DMS79 treated with DMSO at 0.1 percent for 48 hours (cell line): ENCODE measurements around the gene COX6A2.
"Not testable (repeated sequence)": the region's sequence is repeated elsewhere in the genome, so short reads cannot be mapped to it uniquely, and the experiment has no call there.

ENCODE experiments used
- DNase-seq: peaks from one replicate; lab custom pipeline; 2025; lab: John Stamatoyannopoulos, UW

COX6A2 gene

DNA sequence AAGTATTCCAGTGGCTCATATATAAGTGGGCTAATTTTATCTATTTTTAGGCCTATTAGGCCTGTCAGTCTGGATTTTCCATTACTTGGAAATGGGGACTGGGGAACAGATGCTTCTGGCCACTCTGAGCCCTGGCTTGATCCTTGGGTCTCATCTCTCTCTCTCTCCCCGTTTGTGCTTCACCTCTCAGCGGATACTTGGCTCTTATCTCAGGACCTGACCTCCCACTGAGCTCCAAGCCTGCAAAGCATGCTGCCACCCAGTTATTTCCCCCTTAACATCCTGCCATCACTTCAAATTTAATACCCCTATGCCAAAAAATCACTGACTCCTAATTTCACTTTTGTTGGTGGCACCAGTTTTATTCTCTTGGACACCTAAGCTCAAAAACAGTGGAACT, 10.3 kb upstream of the COX6A2 start:
- no peak for DNase-seq

DNA sequence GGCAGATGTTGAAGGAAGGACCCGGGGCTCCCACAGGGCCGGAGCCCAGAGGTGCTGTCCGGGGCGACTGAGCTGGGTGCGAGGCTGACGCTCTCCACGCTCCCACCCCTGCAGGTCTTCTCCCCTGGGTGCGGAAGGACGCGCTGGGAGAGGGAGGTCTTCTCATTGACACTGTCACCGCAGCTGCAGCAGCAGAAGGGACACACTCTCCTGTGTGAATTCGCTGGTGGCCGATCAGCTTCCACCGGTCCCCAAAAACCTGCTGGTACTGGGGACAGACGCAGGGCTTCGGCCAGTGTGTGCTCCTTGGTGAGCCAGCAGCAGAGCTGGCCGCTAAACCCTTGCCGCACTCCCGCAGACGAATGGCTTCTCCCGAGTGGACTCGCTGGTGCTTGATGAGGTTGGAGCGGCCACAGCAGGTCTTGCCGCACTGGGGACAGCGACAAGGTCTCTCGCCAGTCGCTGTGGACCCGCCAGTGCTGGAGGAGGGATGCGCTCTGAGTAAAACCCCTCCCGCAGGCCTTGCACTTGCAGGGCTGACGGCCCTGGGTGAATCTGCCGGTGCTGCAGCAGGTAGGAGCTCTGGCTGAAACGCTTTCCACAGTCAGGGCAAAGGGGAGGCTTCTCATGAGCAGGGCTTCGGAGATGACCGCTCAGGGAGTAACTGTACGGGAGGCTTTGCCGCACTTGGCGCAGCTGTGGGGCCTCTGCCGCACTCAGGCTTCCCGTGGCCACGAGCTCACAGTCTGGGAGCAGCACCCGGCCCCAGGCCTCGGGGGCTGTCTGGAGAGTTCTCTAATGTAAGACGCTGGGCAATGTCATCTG, 8.3 kb upstream of the COX6A2 start:
- no peak for DNase-seq

DNA sequence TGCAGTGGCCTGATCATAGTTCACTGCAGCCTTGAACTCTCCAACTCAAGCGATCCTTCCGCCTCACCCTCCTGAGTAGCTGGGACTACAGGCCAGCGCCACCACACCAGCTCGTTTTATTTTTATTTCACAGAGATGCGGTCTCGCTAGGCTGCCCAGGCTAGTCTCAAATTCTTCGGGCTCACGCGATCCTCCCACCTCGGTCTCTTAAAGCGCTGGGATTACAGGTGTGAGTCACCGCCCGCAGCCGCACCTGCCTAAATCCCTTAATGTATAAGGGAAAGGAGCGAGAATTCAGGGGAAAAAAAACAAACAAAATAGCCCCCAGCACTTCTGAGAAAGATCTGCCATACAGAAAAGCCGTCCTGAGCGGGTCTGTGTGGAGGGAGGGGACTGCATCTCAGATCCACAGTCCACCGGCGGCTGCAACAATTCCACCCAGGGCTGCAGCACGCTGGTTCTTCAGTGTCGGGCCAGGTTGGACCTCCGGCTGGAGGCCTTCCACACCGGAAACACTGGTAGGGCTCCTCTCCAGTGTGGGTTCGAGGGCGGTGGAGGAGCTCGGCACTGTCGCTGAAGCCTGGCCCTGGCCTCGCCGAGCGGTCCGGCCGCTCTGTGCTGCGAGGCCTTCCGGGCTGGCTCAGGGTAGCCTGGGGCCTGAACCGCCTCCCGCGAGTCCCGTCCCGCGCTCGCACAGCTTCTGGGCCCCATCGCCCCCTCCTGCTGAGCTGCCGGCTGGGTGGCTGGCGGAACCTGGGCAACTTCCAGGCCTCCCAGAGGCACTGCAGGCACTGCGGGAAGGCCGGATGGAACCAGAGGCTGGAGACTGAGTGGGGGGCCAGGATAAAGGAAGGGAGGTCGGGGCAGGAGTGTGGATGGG, 7.4 kb upstream of the COX6A2 start:
- DNase-seq = no peak

DNA sequence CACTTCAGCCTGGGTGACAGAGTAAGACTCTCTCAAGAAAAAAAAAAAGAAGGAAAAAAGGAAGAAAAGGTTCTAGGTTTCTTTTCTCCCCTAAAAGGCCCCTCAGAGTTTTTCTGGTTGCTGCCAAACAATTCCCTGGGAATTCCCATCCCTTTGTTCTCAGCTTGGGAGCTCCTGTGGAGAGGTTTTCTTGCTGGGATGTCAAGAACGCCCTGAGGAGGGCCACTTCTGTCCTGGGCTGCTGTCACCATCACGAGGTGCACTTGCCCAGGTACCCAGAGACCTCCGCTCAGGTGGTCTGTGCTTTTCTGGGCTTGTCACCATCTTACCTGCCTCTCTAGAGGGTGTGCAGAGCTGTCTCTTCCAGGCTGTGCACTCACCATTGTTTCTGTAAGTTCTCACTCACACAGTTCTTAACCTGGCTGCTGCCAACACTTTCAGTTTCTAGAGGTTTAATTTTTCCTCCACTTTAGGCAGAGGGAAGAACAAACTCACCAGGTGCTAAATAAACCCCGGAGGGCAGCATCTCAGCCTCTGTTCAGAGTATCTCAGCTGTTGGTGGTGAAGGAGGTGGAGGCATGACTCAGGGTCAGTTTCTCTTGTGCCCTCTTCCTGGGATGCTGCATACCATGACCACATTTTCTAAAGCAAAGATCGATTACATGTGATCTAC, 2.4 kb upstream of the COX6A2 start:
- no peak for DNase-seq

DNA sequence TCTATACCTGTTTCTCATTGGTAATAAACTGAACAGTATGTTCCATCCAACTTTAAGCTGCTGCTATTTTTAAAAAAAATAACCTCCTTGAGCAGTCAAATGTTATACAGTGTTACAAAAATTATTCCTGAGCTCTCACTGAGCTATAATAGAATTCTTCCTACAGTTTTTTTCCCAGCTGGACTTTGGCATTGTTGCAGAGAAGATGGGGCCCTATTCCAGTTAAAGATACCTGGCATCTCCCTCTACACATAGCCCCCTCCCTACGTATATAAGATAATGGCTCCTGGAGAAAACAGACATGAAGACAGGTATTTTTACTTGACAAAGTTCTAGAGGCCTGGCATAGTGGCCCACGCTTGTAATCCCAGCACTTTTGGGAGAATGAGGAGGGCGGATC, 1.6 kb upstream of the COX6A2 start:
- no peak for DNase-seq

DNA sequence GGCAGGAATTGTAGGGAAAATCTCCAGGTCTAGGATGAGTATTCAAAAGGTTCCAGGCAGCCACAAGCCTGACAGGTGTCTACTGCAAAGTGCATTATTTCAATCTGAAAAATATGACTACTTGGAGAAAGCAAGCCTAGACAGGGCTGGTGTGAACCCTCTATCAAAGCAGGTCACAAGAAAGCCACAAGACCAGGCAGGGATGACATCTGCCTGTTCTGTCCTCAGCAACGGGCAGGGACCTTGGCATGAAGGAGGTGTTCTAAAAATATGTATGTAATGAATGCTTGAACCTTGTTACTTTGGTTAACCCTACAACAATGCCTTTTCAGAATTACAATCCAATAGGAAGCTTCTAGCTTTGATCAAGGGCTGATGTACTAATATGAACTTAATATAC, 1.2 kb upstream of the COX6A2 start:
- no peak for DNase-seq

DNA sequence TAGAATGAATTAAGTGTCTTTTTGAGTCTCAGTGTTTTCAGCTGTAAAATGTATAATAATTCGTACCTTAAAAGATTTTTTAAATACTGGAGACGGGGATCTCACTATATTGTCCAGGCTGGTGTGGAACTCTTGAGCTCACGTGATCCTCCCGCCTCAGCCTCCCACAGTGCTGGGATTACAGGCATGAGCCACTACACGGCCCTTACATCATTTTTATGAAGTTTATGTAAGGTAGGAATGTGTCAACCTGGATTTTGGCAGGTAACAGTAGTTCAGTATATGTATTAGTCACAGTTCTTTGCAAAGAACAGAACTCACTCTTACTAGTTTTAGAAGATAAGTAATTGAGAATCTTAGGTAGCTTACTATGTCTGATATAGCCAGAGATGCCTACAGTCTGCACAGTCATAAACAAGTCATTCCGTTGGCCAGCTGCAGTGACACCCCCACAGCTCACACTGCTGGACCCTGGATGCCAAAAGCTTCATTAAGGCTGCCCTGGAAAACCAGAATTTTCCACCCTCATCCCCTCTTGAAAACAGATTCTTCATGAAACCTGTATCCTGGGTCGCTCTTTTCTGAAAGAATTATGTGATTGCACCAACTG, 583 bp upstream of the COX6A2 start:
- no peak for DNase-seq

DNA sequence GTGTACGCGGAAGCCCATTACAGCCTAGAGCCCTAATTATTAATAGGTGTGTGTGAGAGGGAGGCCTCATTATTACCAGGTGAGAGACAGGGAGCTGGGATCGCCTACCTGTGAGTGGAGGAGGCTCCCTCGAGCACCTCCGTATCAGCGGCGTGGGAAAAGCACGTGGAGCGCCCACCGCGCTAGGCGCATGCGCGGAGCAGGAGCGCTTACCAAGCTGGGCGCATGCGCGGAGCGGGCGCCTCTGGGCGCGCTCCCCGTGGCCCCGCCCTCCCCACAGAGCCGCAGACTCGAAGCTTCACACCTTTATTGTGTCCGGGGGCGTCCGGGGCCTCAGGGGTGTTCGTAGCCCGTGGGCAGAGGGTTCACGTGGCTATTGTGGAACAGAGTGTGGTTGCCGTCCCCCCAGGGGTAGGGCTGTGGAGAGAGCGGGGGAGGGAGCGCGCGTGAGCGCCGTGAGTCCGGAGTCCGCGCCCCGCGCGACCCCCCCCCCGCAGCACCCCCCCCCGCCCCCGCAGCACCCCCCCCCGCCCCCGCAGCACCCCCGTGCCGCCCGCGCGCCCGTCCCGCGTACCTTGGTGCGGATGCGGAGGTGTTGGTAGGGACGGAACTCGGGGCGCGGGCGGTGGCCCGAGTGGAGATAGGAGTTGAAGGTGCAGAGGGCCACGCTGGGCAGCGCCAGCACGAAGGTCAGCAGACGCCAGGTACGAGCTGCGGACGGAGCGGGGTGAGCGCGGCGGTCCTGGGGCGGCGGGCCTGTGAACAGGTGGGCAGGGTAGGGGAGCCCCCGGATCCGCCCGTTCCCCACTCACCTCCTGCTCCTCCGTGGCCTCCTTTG, 500 bp downstream of the COX6A2 start:
- no peak for DNase-seq

DNA sequence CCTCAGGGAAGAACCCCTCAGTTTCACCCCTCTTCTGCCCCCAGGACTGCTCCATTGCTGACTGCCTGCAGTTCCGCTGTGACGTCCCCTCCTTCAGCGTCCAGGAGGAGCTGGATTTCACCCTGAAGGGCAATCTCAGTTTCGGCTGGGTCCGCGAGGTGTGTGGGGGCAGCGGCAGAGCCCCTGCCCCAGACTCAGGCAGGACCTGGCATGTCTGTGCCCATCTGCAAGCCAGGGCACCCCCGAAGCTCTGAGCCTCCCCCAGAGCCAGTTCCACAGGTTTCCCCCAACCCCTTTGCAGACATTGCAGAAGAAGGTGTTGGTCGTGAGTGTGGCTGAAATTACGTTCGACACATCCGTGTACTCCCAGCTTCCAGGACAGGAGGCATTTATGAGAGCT, 4.4 kb downstream of the COX6A2 start:
- no peak for DNase-seq

DNA sequence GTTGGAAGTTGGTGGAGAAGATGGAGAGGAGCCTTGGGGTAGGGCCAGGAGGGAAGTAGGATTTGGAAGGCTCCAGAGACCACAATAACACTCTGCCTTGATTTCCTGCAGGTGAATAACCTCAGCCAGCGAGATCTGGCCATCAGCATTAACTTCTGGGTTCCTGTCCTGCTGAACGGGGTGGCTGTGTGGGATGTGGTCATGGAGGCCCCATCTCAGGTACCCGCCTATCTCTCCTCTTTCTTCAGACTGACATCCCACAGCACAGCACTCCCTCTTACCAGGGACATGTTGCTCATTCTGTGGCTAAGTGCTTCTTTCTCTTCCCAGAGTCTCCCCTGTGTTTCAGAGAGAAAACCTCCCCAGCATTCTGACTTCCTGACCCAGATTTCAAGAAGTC, 4.9 kb downstream of the COX6A2 start:
- DNase-seq = no peak

DNA sequence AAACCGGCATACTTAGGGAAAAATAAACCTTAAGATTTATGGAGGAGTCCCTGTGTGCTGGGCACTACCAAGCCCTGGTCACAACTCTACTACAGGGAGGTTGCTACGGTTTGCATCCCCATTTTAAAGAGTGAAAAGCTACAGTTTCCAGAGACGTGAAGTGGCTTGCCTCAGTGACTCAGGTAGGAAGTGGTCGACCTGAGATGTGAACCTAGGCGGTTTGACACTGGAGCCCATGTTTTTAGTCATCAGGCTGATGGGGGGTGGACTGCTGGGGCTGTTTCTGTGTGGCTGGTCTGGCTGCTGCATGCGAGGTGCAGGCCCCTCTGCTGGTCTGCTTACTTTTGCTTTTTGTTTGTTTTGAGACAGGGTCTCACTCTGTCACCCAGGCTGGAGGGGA, 6.6 kb downstream of the COX6A2 start:
- no peak for DNase-seq

DNA sequence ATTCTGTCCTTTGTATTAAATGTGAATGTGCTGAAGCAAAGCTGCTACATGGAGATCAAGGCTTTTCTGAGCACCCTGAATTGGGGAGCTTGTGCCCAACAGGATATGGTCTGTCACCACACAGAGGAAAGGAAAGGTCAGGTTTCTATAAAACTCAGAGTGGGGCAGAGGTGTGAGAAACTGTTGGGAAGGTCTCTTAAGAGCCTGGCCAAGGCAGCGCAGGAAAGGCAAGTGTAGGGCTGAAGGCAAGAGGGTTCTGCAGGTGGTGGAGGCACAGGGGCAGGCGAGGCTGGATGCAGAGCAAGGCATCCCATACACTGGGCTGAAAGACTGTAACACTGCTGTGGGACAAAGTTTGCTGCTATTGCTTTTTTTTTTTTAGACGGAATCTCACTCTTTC, 8.1 kb downstream of the COX6A2 start:
- no peak for DNase-seq

DNA sequence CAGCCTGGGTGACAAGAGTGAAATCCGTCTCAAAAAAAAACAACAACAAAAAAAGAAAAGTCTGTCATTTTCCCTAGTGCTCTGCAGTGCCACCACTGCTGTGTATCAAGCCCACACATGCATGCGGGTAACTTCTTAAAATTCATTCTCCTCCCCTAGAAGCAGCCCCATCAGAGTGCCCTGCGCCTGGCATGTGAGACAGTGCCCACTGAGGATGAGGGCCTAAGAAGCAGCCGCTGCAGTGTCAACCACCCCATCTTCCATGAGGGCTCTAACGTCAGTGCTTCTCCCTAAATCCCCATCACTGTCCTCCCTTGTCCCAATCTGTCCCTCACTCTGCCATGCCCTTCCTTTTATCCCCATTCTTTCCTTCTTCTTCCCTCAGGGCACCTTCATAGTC, 10.2 kb downstream of the COX6A2 start:
- no peak for DNase-seq

DNA sequence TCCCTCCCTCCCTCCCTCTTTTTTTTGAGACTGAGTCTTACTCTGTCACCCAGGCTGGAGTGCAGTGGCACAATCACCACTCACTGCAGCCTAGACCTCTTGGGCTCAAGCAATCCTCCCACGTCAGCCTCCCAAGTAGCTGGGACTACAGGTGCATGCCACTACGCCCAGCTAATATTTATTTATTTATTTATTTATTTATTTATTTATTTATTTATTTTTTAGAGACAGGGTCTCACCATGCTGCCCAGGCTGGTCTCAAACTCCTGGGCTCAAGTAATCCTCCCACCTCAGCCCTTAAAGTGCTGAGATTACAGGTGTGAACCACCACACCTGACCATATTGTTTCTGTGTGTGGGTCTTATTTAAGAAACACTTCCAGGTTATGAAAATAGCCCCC, 11.1 kb downstream of the COX6A2 start:
- not testable (repeated sequence) for DNase-seq

DNA sequence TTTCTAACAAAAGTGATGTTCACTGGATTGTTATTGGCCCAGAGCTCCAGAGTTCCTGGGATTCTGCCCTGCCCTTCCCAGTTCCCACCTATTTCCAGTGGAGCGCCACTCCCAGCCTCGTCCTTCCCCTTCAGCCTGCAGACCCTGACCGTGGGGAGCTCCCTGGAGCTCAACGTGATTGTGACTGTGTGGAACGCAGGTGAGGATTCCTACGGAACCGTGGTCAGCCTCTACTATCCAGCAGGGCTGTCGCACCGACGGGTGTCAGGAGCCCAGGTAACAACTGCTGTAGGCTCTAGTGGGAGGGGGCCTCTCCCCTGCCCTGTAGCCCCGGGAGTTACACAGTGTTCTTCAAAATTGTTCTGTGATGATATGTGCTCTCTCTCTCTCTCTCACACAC, 11.8 kb downstream of the COX6A2 start:
- DNase-seq = no peak

DNA sequence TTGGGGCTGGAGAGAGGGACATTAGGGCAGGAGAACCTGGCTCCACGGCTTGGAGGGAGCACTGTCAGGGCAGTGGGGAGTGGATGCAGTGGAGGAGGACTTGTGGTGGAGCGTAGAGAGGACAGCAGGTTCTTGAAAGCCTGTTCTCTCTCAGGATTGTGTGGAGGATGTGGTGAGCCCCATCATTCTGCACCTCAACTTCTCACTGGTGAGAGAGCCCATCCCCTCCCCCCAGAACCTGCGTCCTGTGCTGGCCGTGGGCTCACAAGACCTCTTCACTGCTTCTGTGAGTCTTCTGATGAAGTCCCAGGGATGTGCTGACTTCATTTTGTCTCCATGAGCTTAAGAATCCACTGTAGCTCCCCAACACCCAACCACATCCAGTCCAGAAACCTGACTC, 13.5 kb downstream of the COX6A2 start:
- DNase-seq = no peak

DNA sequence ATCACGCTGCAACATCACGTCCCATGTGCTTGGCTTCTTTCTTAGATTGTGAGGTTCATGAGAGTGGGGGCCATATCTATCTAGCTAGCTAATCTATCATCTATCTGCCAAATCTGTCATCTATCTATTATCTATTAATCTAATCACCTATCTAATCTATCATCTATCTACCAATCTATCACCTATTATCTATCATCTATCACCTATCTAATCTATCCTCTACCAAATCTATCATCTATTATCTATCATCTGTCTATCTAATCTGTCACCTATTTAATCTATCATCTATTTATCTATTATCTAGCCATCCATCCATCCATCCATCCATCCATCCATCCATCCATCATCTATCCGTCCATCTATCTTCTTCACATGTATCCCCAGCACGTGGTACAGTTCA, 14.2 kb downstream of the COX6A2 start:
- no peak for DNase-seq

DNA sequence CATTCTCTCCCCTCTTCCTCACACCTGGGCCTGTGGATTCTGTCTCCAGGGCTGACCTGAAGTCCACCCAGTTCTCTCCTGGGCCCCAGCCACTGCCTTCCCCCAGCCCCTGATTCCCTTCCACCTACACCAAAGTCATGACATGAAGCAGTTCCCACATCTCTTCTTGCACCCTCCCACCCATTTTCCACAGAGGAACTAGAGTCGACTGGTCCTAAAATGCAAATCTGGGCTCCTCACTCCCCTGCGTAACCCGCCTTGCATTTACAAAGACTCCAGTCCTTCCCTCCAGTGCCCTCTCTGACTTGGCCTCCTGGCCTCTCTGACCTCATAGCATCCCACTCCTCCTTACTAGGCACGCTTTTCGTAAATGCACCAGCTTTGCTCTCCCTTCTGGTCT, 14.8 kb downstream of the COX6A2 start:
- DNase-seq = no peak

DNA sequence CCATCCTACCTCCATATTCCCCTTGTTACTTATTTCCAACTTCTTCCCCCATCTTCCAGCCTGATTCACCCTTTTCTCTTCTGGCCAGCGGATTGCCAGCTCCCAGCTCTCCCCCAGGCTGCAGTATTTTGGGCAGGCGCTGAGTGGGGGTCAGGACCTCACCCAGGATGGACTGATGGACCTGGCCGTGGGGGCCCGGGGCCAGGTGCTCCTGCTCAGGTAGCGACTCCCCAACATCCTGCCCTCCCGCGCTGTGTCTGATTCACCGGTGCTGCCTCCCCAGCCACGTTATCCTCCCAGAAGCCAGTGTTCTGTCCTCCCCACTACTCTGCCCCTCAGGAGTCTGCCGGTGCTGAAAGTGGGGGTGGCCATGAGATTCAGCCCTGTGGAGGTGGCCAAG, 15.4 kb downstream of the COX6A2 start:
- DNase-seq = no peak

DNA sequence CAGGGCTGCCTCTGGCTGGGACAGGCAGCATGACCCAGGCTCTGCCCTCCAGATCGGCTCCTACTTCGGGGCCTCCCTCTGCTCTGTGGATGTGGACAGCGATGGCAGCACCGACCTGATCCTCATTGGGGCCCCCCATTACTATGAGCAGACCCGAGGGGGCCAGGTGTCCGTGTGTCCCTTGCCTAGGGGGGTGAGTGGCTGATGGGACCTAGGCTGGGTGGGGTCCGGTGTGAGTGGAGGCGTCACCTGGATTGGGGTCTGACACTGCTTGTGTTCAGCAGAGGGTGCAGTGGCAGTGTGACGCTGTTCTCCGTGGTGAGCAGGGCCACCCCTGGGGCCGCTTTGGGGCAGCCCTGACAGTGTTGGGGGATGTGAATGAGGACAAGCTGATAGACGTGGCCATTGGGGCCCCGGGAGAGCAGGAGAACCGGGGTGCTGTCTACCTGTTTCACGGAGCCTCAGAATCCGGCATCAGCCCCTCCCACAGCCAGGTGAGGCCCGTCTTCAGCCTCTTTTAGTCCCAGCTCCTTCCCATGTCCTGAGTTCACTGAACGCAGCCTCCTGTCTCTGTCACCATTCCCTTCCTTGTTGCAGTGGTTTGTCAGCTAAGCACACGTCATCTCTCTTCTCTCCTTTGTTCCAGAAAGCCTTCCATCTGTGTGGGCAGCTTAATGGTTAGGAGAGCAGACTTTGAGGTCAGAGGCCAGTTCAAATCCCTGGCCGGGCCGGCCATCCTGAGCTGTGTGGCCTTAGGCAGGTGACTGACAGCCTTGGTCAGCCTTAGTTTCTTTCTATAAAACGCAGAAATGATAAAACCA, 16.9 kb downstream of the COX6A2 start:
- DNase-seq = no peak

DNA sequence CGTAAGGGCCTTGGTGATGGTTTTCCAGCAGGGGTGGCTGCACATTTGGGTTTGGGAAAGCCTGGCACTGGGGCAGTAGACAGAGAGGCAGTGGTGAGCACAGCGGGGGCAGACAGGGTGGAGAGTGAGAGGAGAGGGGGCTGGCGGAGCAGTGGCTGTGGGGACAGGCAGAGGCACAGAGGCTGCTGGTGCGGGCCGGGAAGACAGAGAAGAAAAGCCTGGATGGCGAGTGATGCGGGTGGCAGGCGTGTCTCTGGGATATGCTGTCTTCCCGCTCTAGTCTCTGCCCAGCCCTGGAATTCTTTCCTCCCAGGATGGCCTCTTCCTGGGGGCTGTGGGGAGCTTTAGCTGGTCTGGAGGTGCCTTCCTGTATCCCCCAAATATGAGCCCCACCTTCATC, 18.1 kb downstream of the COX6A2 start:
- no peak for DNase-seq
